HG02885 (cell line): ENCODE data around the gene RASL12.
"Not testable (repeated sequence)": the region's sequence is repeated elsewhere in the genome, so short reads cannot be mapped to it uniquely, and the experiment has no call there.

Source experiments
- ATAC-seq: cut with Tn5 transposase; IDR thresholded peaks from one replicate; pipeline ENCODE4 v1.9.1; 2021; ENCODE audit warnings: mild to moderate bottlenecking; ENCODE audit not compliant: unreplicated experiment, poor library complexity

The RASL12 gene, protein sequence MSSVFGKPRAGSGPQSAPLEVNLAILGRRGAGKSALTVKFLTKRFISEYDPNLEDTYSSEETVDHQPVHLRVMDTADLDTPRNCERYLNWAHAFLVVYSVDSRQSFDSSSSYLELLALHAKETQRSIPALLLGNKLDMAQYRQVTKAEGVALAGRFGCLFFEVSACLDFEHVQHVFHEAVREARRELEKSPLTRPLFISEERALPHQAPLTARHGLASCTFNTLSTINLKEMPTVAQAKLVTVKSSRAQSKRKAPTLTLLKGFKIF

GRCh38 chr15:65067645-65068402, at the start of gene RASL12:
TSS of gene RASL12 (minus strand) at chr15:65067991. CDS start at chr15:65067835, 156 bp downstream.
- ATAC-seq: no peak

DNA sequence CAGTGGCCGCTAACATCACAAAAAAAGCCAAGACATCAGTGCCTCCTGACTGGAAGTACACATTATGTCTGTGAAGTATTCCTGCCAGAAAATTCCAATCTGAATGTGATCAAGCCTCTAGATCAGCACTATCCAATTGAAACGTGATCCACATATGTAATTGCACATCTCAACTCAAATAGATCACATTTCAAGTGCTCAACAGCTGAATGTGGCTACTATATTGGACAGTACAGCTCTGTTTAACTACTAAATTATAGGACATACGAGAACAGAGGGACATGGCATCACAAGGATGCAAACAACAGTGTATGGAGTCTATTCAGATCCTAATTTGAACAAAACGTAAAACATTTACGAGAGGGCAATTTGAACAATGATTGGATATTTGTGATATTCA, 47.8 kb upstream of the RASL12 start:
- no peak for ATAC-seq

- ATAC-seq: no peak
Measured at GRCh38 chr15:65115086-65115485, 47.3 kb upstream of the RASL12 start, which contains the start of gene UBAP1L. TSS of gene UBAP1L (minus strand) at chr15:65115200. CDS start at chr15:65106215, 8,985 bp downstream.

DNA sequence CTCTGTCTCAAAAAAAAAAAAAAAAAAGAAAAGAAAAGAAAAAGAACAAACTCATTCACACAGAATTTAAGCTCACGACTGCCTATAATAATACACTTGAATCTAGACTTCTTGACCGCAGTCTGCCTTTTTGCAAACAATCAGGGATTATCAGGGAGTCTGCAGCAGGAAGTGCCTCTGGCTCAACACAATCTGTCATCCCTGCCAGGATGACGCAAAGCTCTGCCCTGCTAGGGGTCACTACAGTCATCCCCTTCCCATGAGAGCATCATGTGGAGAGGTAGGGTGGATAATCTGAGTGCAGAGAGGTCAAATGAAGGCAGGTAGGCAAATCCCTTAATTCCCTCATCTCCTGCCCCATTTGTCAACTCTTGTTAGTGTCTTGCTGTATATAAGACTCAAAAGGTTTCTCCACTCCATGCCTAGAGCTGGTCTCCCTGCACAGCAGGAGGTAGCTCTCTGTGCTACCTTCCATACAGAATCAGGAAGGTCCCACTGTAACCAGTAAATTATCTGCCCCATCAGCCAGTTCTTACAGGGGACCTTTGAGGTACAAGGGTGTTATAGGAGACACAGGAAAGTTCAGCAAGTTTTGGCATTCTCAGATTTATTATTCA, 43.0 kb upstream of the RASL12 start:
- no peak for ATAC-seq

GRCh38 chr15:65106011-65106590, 38.3 kb upstream of the RASL12 start:
- ATAC-seq: no peak

DNA sequence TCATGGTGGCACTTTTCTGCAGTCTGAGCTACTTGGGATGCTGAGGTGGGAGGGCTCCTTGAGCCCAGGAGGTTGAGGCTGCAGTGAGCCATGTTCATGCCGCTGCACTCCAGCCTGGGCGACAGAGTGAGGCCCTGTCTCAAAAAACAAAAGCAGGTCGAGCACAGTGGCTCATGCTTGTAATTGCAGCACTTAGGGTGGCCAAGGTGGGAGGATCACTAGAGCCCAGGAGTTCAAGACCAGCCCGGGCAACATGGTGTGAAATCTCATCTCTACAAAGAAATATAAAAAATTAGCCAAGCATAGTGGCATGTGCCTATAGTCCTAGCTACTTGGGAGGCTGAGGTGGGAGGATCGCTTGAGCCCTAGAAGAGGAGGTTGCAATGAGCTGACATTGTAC, 37.2 kb upstream of the RASL12 start:
- no peak for ATAC-seq

GRCh38 chr15:65102912-65103311, 35.1 kb upstream of the RASL12 start:
- ATAC-seq: no peak

GRCh38 chr15:65101891-65102708, 34.3 kb upstream of the RASL12 start:
- ATAC-seq: no peak

DNA sequence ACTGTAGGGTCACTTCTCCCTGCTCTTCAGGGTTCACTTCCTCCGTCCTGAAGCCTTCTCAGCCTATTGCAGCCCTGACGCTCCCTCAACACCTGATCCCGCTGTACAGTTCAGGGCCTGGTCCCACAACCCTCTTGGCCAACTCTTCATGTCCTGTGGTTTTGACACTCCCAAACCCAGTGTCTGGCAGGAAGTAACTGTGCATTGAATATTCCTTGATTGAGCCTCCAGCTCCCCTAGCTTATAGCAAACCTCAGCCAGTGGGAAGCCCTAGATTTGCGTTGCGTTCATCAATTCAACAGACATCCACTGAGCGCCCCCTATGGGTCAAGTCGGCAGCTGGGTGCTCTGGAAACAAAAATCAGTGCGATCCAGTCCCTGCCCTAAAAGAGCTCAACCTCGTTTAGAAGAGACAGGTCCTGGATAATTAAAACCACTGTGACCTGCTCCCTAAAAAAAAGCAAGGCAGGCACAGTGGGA, 33.7 kb upstream of the RASL12 start:
- ATAC-seq: no peak

GRCh38 chr15:65100442-65100841, 32.7 kb upstream of the RASL12 start:
- ATAC-seq: no peak

DNA sequence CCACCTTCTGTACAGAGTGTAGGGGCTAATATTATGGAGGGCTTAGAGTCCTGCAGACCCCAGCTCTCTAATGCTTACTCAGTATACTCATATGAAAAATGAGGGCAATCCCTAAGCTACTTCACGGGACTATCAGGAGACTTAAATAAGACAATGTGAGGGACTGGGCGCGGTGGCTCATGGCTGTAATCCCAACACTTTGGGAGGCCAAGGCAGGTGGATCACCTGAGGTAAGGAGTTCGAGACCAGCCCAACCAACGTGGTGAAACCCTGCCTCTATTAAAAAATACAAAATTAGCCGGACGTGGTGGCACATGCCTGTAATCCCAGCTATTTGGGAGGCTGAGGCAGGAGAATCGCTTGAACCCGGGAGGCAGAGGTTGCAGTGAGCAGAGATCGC, 32.0 kb upstream of the RASL12 start:
- not testable (repeated sequence) for ATAC-seq

GRCh38 chr15:65099336-65099735, 31.5 kb upstream of the RASL12 start:
- no peak for ATAC-seq

GRCh38 chr15:65097651-65098263, 30.0 kb upstream of the RASL12 start:
- no peak for ATAC-seq

- no peak for ATAC-seq
Measured at GRCh38 chr15:65096481-65097385, 28.9 kb upstream of the RASL12 start.

DNA sequence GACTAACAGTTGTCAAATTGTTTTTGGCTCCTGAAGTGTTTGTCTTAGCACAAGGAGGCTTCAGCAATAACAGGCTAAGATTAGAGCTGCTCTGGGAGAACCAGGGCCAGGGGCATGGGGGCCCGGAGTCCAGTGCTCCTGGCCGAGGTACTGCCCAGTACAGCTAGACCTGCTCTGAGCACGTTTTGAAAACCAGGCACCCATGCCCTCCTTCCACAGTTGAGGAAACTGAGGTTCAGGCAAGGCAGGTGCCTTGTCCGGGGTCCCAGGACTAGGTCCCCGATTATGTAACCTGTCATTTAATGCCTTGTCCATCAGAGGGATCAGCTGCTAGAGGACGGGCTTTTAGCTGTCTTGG, 27.9 kb upstream of the RASL12 start:
- ATAC-seq: no peak

- ATAC-seq: no peak
Measured at GRCh38 chr15:65095011-65095746, 27.4 kb upstream of the RASL12 start.

- ATAC-seq: no peak
Measured at GRCh38 chr15:65094294-65094995, 26.7 kb upstream of the RASL12 start.
